GM12892 (cell line): Measurements from ENCODE around the gene LACTBL1.
"Not testable (repeated sequence)": the region's sequence is repeated elsewhere in the genome, so short reads cannot be mapped to it uniquely, and the experiment has no call there.

Experiments used
- POLR2A ChIP-seq: IDR thresholded peaks from 2 replicates; pipeline ENCODE4 v1.6.1; 2011; ENCODE audit warnings: low read depth, low read length, control low read depth
- POLR2AphosphoS5 ChIP-seq: IDR thresholded peaks from 2 replicates; pipeline ENCODE4 v1.6.1; 2011; ENCODE audit warnings: low read depth, low read length, control low read depth

DNA sequence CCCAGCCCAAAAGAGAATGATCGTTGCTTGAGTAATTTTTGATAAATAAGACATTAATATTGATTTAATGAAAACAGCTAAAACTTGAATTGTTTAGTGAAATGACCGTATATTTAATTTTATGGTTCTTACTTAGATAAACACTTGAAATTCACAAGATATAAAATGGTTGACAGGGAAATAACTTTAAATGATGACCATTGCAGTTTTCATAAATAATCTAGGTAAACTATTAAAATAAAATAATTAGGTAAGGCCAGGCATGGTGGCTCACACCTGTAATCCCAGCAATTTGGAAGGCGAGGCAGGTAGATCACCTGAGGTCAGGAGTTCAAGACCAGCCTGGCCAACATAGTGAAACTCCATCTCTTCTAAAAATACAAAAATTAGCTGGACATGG lies 19.7 kb upstream of the LACTBL1 start:
- not testable (repeated sequence) for TF ChIP-seq POLR2AphosphoS5, POLR2A
